ENCODE results near the gene KCTD13.

- TF ChIP-seq CTCF (conservative IDR thresholded peaks at IDR 0.05; ENCODE audit: low read depth, low read length) (no peak), EZH2 (IDR thresholded peaks at IDR 0.05; ENCODE audit: borderline replicate concordance, low read depth, low read length, poor library complexity, severe bottlenecking) (no peak)
Observed at GRCh38 chr16:29876594-29877249, 49.3 kb downstream of the KCTD13 start.

All from A673 (cell line).